ENCODE results near the gene DNAH2. TPM values are rescaled to one million over a fixed set of nuclear protein-coding genes. Genes with fewer than 3 reads are reported as not detected.

Gene DNAH2
- total and polyA plus RNA-seq, 9 of the 15 experiments (the other 6 are each of a cell fraction or from before 2014, with no cell fraction given), result 0.03 TPM; not detected in 8

DNA sequence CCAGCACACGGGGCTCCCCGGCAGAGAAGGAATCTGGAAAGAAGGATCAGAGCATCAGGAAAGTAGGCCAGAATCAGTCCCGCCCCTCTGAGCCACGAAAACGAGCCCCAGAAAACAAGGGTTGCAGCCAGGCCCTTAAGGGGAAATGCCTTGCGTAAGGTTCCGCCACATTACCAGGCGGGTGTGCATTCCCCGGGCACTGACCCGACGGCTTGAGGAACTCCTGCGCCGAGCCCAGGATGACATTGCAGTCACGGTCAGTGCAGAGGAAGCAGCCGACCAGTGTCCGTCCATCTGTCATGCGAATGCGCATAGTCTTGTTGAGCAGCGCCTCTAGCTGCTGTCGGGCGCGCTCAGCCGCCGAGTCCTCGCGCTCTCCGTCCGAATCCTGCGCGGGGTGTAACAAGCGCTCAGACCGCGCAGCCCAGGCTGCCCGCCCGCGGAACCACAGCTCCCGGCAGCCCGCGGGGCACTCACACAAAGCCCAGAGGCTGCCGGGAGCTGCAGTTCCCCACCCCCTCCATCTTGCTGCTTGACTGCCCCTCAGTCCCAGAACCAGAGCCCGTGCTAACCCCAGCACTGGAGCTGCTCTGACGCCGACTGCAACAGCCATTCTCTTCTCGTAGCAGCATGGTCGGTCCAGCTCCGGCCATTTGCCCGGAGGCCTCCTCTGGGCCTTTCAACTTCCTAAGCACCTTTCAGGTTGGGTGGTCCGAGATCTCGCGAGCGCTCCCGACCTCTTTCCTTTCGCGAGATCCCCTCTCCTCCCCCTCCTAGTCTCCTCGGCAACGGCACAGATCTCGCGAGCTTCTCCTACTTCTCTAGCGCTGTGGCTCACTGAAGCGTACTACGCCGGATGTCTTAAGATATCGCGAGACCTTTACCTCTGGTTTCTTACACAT is 139.5 kb downstream of the DNAH2 start, which contains the start of gene NAA38 (continued):
- TF ChIP-seq, protein P1, sequence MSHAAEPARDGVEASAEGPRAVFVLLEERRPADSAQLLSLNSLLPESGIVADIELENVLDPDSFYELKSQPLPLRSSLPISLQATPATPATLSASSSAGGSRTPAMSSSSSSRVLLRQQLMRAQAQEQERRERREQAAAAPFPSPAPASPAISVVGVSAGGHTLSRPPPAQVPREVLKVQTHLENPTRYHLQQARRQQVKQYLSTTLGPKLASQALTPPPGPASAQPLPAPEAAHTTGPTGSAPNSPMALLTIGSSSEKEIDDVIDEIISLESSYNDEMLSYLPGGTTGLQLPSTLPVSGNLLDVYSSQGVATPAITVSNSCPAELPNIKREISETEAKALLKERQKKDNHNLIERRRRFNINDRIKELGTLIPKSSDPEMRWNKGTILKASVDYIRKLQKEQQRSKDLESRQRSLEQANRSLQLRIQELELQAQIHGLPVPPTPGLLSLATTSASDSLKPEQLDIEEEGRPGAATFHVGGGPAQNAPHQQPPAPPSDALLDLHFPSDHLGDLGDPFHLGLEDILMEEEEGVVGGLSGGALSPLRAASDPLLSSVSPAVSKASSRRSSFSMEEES (CRISPR knock-in tag; IDR thresholded peaks at IDR 0.05), result no peak
- TF ChIP-seq SAFB (IDR thresholded peaks at IDR 0.05; ENCODE audit: borderline replicate concordance, low read depth, low read length), result no peak
- 0 out of 2 replicates have a peak, but pooled peaks have one; percentile 63 for TF ChIP-seq ZNF830 (CRISPR knock-in tag; IDR thresholded peaks at IDR 0.05)
- no peak for TF ChIP-seq TAF7 (tag; IDR thresholded peaks at IDR 0.05)
- no peak for TF ChIP-seq RAD51 (IDR thresholded peaks at IDR 0.05; ENCODE audit: borderline replicate concordance, low read depth)
- no peak for TF ChIP-seq ZNF311 (CRISPR knock-in tag; IDR thresholded peaks at IDR 0.05)
- TF ChIP-seq, protein P2, sequence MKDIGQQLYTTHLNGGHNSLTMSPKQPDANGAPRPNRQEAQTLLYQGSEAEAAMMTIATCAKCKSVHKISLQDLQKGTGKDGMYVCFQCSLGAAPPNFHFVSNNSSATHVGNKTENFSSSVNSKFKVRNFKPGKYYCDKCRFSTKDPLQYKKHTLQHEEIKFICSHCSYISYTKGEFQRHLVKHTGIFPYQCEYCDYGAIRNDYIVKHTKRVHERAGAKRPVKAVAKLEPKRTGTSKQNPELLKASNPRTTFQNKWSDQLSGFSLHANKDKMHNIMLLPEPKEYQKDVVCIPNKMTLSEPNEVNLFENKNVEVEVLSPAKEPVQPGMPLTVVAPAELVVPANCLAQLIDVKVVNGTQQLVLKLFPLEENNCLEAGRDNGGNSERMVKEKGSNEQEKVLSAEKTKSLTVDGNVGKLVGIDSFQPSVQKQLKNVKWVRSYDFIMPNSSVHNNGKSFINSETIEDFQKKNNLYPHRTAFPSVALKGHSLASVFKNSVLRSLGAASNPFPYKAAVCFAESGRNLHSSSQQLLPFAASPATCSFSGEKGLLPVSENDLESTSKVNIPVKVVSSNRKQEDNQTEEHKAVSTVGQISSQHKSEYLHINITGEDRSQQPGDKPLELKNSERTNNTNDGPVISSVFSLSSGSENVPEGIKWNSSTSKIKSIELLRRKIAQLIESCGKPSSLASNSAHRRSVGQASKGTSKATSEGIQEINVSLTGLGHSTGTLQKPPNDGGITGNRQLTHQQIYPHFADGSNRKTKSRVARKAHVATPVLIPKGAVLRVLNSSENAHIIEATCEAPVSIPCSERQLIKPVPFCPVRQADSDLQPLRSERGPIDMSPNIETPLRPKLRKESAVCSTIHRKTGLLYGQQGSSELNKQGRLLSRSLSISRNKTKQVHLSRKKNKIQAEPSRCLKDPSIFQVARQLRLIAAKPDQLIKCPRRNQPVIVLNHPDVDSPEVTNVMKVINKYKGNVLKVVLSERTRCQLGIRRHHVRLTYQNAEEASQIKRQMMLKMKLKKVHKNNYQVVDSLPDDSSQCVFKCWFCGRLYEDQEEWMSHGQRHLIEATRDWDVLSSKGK (CRISPR knock-in tag; IDR thresholded peaks at IDR 0.05), result no peak
- no peak for TF ChIP-seq ZNF239 (CRISPR knock-in tag; IDR thresholded peaks at IDR 0.05)
- no peak for TF ChIP-seq CC2D1A (IDR thresholded peaks at IDR 0.05)
- no peak for TF ChIP-seq STAT5B (CRISPR knock-in tag; IDR thresholded peaks at IDR 0.05)
- TF ChIP-seq HDAC2 (IDR thresholded peaks at IDR 0.05), result no peak
- TF ChIP-seq, protein P3, sequence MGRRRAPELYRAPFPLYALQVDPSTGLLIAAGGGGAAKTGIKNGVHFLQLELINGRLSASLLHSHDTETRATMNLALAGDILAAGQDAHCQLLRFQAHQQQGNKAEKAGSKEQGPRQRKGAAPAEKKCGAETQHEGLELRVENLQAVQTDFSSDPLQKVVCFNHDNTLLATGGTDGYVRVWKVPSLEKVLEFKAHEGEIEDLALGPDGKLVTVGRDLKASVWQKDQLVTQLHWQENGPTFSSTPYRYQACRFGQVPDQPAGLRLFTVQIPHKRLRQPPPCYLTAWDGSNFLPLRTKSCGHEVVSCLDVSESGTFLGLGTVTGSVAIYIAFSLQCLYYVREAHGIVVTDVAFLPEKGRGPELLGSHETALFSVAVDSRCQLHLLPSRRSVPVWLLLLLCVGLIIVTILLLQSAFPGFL (CRISPR knock-in tag; IDR thresholded peaks at IDR 0.05), result no peak
- no peak; the same call in 1 of the 2 replicates for TF ChIP-seq BRCA1 (IDR thresholded peaks at IDR 0.05)
- TF ChIP-seq BRCA1 (CRISPR knock-in tag; IDR thresholded peaks at IDR 0.05), result no peak
- TF ChIP-seq ZNF184 (CRISPR knock-in tag; IDR thresholded peaks at IDR 0.05), result no peak
- TF ChIP-seq DNMT1 (IDR thresholded peaks at IDR 0.05), result no peak
- TF ChIP-seq ZNF347 (CRISPR knock-in tag; IDR thresholded peaks at IDR 0.05; ENCODE audit: low read depth), result no peak
- TF ChIP-seq PCBP2 (IDR thresholded peaks at IDR 0.05; ENCODE audit: low read depth, low read length, poor library complexity, severe bottlenecking), result no peak
- no peak for TF ChIP-seq FOXJ2 (tag; IDR thresholded peaks at IDR 0.05)

All from K562 (cell line).